ENCODE measurements around the gene RPS15.
A peak's percentile ranks its signal among the peaks of the same experiment; 100 is the strongest.

RPS15 gene

DNA sequence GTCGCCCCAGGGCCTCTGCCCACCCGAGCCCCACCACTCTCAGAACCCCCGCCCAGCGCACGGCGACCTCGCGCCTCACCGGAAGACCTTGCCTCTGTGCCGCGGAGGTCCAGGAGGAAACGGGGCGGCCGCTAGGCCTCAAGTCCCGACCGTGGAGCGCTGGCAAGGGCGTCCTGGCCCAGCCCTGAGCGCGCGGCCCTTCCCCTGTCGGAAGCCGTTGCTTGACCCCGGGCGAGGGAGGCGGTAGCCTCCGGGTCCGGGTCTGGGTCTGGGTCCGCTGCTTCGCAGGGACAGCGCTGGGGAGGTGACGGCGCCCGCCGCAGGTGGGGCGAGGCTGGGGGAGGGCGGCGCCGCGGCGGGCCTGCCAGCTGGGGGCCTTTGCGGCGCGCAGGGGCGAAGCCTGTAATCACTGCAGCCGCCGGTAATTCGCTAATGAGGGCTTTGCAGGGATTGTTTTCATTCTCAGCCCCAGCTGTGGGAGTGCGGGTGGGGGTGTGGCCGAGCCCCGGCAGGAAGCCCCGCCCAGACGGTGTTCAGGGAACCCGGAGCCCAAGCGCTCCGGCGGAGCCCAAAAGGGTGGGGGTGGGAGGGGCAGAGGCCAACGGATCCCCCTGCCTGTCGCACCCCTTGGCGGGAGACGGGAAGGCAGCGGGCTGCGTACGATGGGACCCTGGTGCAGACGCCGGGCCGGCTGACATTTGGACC, 32.3 kb downstream of the RPS15 start:
- Histone ChIP-seq H3K4me2 (ENCODE audit: low read depth, low read length) (peak overlapping the region; percentile 65), H3K9me3 (replicated peaks; ENCODE audit: insufficient read depth, low read length) (no peaks in the 10 kb centered on the region), H3K9ac (ENCODE audit: low read length) (no peak overlapping the region), H3K27ac (ENCODE audit: low read length) (no peak overlapping the region), H3K27me3 (replicated peaks; ENCODE audit: insufficient read depth, low read length) (peaks cover 40% of the 10 kb centered on the region), H4K20me1 (ENCODE audit: insufficient read depth, low read length) (peaks cover 14% of the 10 kb centered on the region), H3F3A (ENCODE audit: insufficient read depth, low read length) (peaks cover 9% of the 10 kb centered on the region; the same call in 1 of the 2 replicates), H2AFZ (ENCODE audit: low read length) (no peak overlapping the region), H3K4me3 (ENCODE audit: low read length) (peak overlapping the region; percentile 39; the same call in 1 of the 2 replicates), H3K9me2 (replicated peaks; ENCODE audit: insufficient read depth, low read length) (no peaks in the 10 kb centered on the region), H3K79me2 (ENCODE audit: low read length) (peaks cover 6% of the 10 kb centered on the region; the same call in 1 of the 2 replicates), H3K36me3 (replicated peaks; ENCODE audit: insufficient read depth, low read length) (no peaks in the 10 kb centered on the region), H3K4me1 (ENCODE audit: low read length) (peaks cover 14% of the 10 kb centered on the region; the same call in 1 of the 2 replicates)
- TF ChIP-seq, protein P1, sequence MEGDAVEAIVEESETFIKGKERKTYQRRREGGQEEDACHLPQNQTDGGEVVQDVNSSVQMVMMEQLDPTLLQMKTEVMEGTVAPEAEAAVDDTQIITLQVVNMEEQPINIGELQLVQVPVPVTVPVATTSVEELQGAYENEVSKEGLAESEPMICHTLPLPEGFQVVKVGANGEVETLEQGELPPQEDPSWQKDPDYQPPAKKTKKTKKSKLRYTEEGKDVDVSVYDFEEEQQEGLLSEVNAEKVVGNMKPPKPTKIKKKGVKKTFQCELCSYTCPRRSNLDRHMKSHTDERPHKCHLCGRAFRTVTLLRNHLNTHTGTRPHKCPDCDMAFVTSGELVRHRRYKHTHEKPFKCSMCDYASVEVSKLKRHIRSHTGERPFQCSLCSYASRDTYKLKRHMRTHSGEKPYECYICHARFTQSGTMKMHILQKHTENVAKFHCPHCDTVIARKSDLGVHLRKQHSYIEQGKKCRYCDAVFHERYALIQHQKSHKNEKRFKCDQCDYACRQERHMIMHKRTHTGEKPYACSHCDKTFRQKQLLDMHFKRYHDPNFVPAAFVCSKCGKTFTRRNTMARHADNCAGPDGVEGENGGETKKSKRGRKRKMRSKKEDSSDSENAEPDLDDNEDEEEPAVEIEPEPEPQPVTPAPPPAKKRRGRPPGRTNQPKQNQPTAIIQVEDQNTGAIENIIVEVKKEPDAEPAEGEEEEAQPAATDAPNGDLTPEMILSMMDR (IDR thresholded peaks at IDR 0.05; ENCODE audit: low read length) = no peak
- TF ChIP-seq EZH2 (optimal IDR thresholded peaks at IDR 0.05; ENCODE audit: low read depth, low read length) (no peak), EZH2phosphoT487 (IDR thresholded peaks at IDR 0.05; ENCODE audit: low read length) (no peak)
- DNase-seq = peak; percentile 70

DNA sequence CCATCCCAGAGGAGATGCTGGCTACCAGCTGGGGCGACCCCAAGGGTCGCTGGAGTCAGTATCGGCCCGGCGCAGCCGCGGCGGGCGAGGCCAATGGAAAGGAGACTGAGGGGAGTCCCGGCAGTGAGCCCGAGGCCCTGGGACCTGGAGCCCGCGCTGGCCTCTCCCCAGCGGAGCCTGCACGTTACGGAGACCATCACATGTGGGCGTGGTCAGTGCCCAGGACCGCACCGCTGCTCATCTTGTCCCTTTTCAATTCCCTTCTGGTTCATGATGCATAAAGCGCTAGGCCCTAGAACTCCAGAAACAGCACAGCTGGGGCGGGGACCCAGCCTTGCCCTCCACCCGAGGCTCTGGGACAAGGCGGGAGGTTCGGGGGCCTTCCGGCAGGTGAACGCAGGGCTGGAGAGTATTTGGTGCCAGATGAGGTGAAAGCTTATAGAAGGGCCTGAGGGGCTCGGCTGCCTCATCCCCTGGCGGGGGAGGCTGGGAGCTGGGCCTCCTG, 32.9 kb downstream of the RPS15 start:
- H3K4me1 ChIP-seq (ENCODE audit: low read length) = peaks cover 14% of the 10 kb centered on the region; the same call in 1 of the 2 replicates
- no peaks in the 10 kb centered on the region for H3K36me3 ChIP-seq (replicated peaks; ENCODE audit: insufficient read depth, low read length)
- peaks cover 40% of the 10 kb centered on the region for H3K27me3 ChIP-seq (replicated peaks; ENCODE audit: insufficient read depth, low read length)
- no peak overlapping the region for H3K9ac ChIP-seq (ENCODE audit: low read length)
- H3K4me2 ChIP-seq (ENCODE audit: low read depth, low read length) = peak overlapping the region; percentile 65
- TF ChIP-seq, protein P1 (IDR thresholded peaks at IDR 0.05; ENCODE audit: low read length) = no peak
- TF ChIP-seq EZH2phosphoT487 (IDR thresholded peaks at IDR 0.05; ENCODE audit: low read length) = no peak
- TF ChIP-seq EZH2 (optimal IDR thresholded peaks at IDR 0.05; ENCODE audit: low read depth, low read length) = no peak
- H2AFZ ChIP-seq (ENCODE audit: low read length) = no peak overlapping the region
- no peak overlapping the region for H3K27ac ChIP-seq (ENCODE audit: low read length)
- peak overlapping the region; percentile 39; the same call in 1 of the 2 replicates for H3K4me3 ChIP-seq (ENCODE audit: low read length)
- DNase-seq = no peak
- H3K79me2 ChIP-seq (ENCODE audit: low read length) = peaks cover 12% of the 10 kb centered on the region
- no peaks in the 10 kb centered on the region for H3K9me3 ChIP-seq (replicated peaks; ENCODE audit: insufficient read depth, low read length)
- H3F3A ChIP-seq (ENCODE audit: insufficient read depth, low read length) = peaks cover 9% of the 10 kb centered on the region; the same call in 1 of the 2 replicates
- H3K9me2 ChIP-seq (replicated peaks; ENCODE audit: insufficient read depth, low read length) = no peaks in the 10 kb centered on the region
- peaks cover 14% of the 10 kb centered on the region for H4K20me1 ChIP-seq (ENCODE audit: insufficient read depth, low read length)

DNA sequence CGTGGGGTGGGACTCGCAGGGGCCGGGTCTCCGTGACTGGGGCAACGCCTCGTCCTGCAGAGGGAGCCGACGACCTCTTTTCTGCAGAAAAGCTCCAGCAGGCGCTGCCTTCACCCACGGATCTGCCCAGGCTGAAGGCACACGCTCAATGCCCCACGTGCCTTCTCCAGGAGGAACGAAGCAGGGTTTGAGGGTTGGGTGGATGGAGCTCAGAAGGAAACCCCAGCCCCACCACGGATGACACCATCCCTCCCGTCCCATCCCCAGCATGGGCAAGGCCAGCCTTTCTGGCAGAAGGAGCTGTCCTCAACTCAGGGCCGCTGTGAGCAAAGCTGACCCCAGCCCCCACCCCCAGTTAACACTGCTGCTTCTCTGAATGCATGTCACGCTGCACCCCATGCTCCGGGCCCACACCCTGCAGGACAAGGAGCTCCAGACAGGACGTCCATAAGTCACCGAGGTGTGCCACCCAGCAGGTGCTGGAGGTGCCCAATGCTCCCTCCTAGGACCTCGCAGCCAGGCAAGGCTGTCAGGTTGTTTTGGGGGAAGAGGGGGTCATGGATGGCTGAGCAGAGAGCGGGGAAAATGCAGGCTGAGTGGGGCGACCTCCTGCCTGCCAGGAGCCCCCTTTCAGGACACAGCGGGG, 33.4 kb downstream of the RPS15 start:
- H2AFZ ChIP-seq (ENCODE audit: low read length) = no peak overlapping the region
- H4K20me1 ChIP-seq (ENCODE audit: insufficient read depth, low read length) = peaks cover 14% of the 10 kb centered on the region
- H3K9me2 ChIP-seq (replicated peaks; ENCODE audit: insufficient read depth, low read length) = no peaks in the 10 kb centered on the region
- H3F3A ChIP-seq (ENCODE audit: insufficient read depth, low read length) = peaks cover 9% of the 10 kb centered on the region; the same call in 1 of the 2 replicates
- no peak overlapping the region for H3K27ac ChIP-seq (ENCODE audit: low read length)
- peak overlapping the region; percentile 65; the same call in 1 of the 2 replicates for H3K4me2 ChIP-seq (ENCODE audit: low read depth, low read length)
- H3K4me3 ChIP-seq (ENCODE audit: low read length) = no peak overlapping the region
- H3K9ac ChIP-seq (ENCODE audit: low read length) = no peak overlapping the region
- no peaks in the 10 kb centered on the region for H3K36me3 ChIP-seq (replicated peaks; ENCODE audit: insufficient read depth, low read length)
- no peaks in the 10 kb centered on the region for H3K9me3 ChIP-seq (replicated peaks; ENCODE audit: insufficient read depth, low read length)
- H3K27me3 ChIP-seq (replicated peaks; ENCODE audit: insufficient read depth, low read length) = peaks cover 40% of the 10 kb centered on the region
- peaks cover 14% of the 10 kb centered on the region; the same call in 1 of the 2 replicates for H3K4me1 ChIP-seq (ENCODE audit: low read length)
- TF ChIP-seq, protein P1 (IDR thresholded peaks at IDR 0.05; ENCODE audit: low read length) = peak; percentile 19; the same call in 1 of the 2 replicates
- TF ChIP-seq EZH2 (optimal IDR thresholded peaks at IDR 0.05; ENCODE audit: low read depth, low read length) (no peak), EZH2phosphoT487 (IDR thresholded peaks at IDR 0.05; ENCODE audit: low read length) (no peak)
- peaks cover 17% of the 10 kb centered on the region for H3K79me2 ChIP-seq (ENCODE audit: low read length)
- no peak for DNase-seq

All from MM.1S (cell line).